PC-9 (cell line): ENCODE measurements around the gene FOXP1. TPM values are rescaled to one million over a fixed set of nuclear protein-coding genes. Genes with fewer than 3 reads are reported as not detected.

Experiments
- BruUV-seq: library from RNA; stranded (reverse); fragments of 400-500 nt; replicated peaks from 2 replicates; lab custom pipeline; 2021; lab: Mats Ljungman, UMichigan
- CTCF ChIA-PET: fragments of 300-600 bp; sonication (Branson Sonifier 250); formaldehyde crosslinking; loops from one replicate; lab custom pipeline; 2022; ENCODE audit warnings: antibody characterized with exemption; lab: Charles Lee
- POLR2A ChIA-PET: fragments of 300-600 bp; sonication (Branson Sonifier 250); formaldehyde crosslinking; loops from one replicate; lab custom pipeline; 2022; ENCODE audit warnings: antibody characterized with exemption; ENCODE audit not compliant: unreplicated experiment; lab: Charles Lee
- DNase-seq, 2 experiments: peaks; one replicate each; pipeline versions ENCODE4 v3.0.0 to v3.0.0-alpha.2; 2015 to 2022; ENCODE audit warnings: mixed read lengths in 1 of 2
- H2AFZ ChIP-seq: fragments of 200-600 bp; sonication (generic); 2 replicates; pipeline ENCODE4 v1.8.1; 2017; ENCODE audit warnings: antibody characterized with exemption
- H3F3A ChIP-seq: fragments of 200-600 bp; sonication (generic); 2 replicates; pipeline ENCODE4 v1.8.1; 2017; ENCODE audit warnings: antibody characterized with exemption, mild to moderate bottlenecking, low read depth; ENCODE audit not compliant: insufficient read depth
- H3K27ac ChIP-seq: fragments of 200-600 bp; sonication (generic); 2 replicates; pipeline ENCODE4 v1.6.1; 2016; ENCODE audit warnings: mixed run types
- H3K27me3 ChIP-seq: fragments of 200-600 bp; sonication (generic); 2 replicates; pipeline ENCODE4 v1.6.1; 2016; ENCODE audit warnings: low read depth, mixed run types; ENCODE audit not compliant: insufficient read depth
- H3K36me3 ChIP-seq: fragments of 200-600 bp; sonication (generic); 2 replicates; pipeline ENCODE4 v1.6.1; 2016; ENCODE audit warnings: low read depth, mixed run types
- H3K4me1 ChIP-seq: fragments of 200-600 bp; sonication (generic); replicated peaks from 2 replicates; pipeline ENCODE4 v1.6.1; 2016; ENCODE audit warnings: mixed run types; ENCODE audit not compliant: insufficient read depth
- H3K4me2 ChIP-seq: fragments of 200-600 bp; sonication (generic); 2 replicates; pipeline ENCODE4 v1.6.1; 2017; ENCODE audit warnings: mixed run types
- H3K4me3 ChIP-seq: fragments of 200-600 bp; sonication (generic); 2 replicates; pipeline ENCODE4 v1.6.1; 2016; ENCODE audit warnings: mixed run types
- H3K79me2 ChIP-seq: fragments of 200-600 bp; sonication (generic); 2 replicates; pipeline ENCODE4 v1.6.1; 2017; ENCODE audit warnings: low read depth, mixed run types
- H3K9me2 ChIP-seq: fragments of 200-600 bp; sonication (generic); 2 replicates; pipeline ENCODE4 v1.8.1; 2017; ENCODE audit warnings: mild to moderate bottlenecking; ENCODE audit not compliant: insufficient read depth
- H3K9me3 ChIP-seq: fragments of 200-600 bp; sonication (generic); 2 replicates; pipeline ENCODE4 v1.8.1; 2016; ENCODE audit warnings: low read depth; ENCODE audit not compliant: insufficient read depth
- H4K20me1 ChIP-seq: fragments of 200-600 bp; sonication (generic); 2 replicates; pipeline ENCODE4 v1.8.1; 2017; ENCODE audit not compliant: insufficient read depth
- EZH2 ChIP-seq: fragments of 200-600 bp; sonication (generic); IDR thresholded peaks from 2 replicates; pipeline ENCODE4 v1.8.0; 2017; ENCODE audit warnings: antibody characterized with exemption, low read depth
- intact Hi-C: fragments of 100-400 bp; cut with micrococcal nuclease; formaldehyde crosslinking; loops from one replicate; pipeline ENCODE4 v1.10.0; 2022; ENCODE audit not compliant: unreplicated experiment
- total RNA-seq: library from RNA; stranded (reverse); gene quantifications from 2 replicates; pipeline ENCODE4 v1.2.3, GENCODE V29; 2021
- TF ChIP-seq, protein P1 (sequence below): fragments of 200-600 bp; sonication (generic); conservative IDR thresholded peaks from 2 replicates; pipeline ENCODE4 v1.6.1; 2017; ENCODE audit warnings: mixed run types, antibody characterized with exemption, mild to moderate bottlenecking, moderate library complexity

FOXP1 gene
- total RNA-seq, 1 experiment from 2014 or later: 33.3 TPM

DNA sequence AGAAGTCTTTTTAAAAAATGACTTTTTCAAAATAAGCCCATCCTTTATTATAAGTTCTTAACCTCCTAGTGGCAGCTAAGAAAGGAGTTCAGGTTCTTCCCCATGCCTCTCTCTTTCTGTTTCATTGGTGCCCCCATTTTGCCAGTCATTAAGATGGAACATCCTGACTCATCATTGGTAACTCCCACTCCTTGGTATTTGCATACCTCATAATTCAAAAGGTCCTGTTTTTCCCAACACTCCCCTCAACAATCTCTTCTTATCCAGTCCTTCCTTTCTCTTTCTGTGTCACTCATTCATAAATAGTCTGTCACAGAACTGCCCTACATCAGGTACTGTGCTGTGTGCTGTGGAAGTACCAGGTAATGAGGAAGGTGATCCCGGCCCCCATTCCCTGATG, 394.0 kb downstream of the FOXP1 start:
- H3K4me1 ChIP-seq: no peaks in the 10 kb centered on the region
- intact Hi-C loops: no loop called here
- POLR2A ChIA-PET: no interaction called here
- CTCF ChIA-PET: interaction anchor here (0.6 kb wide), 1 partner anchor 340 kb away, joined by 3 read pairs; no protein-coding TSS in a partner anchor
- H3K9me2 ChIP-seq: no peaks in the 10 kb centered on the region
- no TSS peak for BruUV-seq
- no peak overlapping the region for H3K27ac ChIP-seq
- H3K4me2 ChIP-seq: no peak overlapping the region
- H3K4me3 ChIP-seq: no peak overlapping the region
- no peaks in the 10 kb centered on the region for H4K20me1 ChIP-seq
- no peak overlapping the region for H2AFZ ChIP-seq
- H3K9me3 ChIP-seq: no peaks in the 10 kb centered on the region
- no peaks in the 10 kb centered on the region for H3F3A ChIP-seq
- TF ChIP-seq, protein P1, sequence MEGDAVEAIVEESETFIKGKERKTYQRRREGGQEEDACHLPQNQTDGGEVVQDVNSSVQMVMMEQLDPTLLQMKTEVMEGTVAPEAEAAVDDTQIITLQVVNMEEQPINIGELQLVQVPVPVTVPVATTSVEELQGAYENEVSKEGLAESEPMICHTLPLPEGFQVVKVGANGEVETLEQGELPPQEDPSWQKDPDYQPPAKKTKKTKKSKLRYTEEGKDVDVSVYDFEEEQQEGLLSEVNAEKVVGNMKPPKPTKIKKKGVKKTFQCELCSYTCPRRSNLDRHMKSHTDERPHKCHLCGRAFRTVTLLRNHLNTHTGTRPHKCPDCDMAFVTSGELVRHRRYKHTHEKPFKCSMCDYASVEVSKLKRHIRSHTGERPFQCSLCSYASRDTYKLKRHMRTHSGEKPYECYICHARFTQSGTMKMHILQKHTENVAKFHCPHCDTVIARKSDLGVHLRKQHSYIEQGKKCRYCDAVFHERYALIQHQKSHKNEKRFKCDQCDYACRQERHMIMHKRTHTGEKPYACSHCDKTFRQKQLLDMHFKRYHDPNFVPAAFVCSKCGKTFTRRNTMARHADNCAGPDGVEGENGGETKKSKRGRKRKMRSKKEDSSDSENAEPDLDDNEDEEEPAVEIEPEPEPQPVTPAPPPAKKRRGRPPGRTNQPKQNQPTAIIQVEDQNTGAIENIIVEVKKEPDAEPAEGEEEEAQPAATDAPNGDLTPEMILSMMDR: no peak
- no peak for TF ChIP-seq EZH2
- no peaks in the 10 kb centered on the region for H3K27me3 ChIP-seq
- H3K79me2 ChIP-seq: no peaks in the 10 kb centered on the region
- no peaks in the 10 kb centered on the region for H3K36me3 ChIP-seq
- DNase-seq: no peak

DNA sequence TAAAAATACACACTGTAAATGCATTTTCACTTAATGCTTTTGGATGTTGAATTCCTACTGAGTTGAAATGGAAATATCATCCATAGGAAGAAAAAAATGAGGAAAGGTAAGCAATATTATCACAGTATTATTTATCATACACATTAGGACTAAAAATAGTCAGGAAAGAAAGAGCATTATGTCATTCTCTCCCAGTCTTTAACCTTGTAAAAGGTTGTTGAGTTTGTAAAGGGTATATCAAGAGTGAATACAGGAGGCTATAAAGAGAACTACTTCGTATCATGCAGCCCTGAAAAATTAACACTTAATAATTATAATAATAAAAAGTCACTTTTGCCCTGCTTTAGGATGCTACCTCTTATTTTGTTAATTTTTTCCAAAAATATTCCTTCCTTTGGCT, 395.8 kb downstream of the FOXP1 start:
- H3K9me3 ChIP-seq: no peaks in the 10 kb centered on the region
- H3K4me3 ChIP-seq: no peak overlapping the region
- H3K79me2 ChIP-seq: no peaks in the 10 kb centered on the region
- H3K27me3 ChIP-seq: no peaks in the 10 kb centered on the region
- H2AFZ ChIP-seq: no peak overlapping the region
- H3K36me3 ChIP-seq: no peaks in the 10 kb centered on the region
- H4K20me1 ChIP-seq: no peaks in the 10 kb centered on the region
- DNase-seq: no peak
- no peak overlapping the region for H3K27ac ChIP-seq
- no peak for TF ChIP-seq EZH2
- TF ChIP-seq, protein P1: no peak
- CTCF ChIA-PET: no interaction called here
- no peaks in the 10 kb centered on the region for H3K4me1 ChIP-seq
- intact Hi-C loops: no loop called here
- H3K9me2 ChIP-seq: no peaks in the 10 kb centered on the region
- BruUV-seq: no TSS peak
- POLR2A ChIA-PET: no interaction called here
- H3F3A ChIP-seq: no peaks in the 10 kb centered on the region
- H3K4me2 ChIP-seq: no peak overlapping the region

DNA sequence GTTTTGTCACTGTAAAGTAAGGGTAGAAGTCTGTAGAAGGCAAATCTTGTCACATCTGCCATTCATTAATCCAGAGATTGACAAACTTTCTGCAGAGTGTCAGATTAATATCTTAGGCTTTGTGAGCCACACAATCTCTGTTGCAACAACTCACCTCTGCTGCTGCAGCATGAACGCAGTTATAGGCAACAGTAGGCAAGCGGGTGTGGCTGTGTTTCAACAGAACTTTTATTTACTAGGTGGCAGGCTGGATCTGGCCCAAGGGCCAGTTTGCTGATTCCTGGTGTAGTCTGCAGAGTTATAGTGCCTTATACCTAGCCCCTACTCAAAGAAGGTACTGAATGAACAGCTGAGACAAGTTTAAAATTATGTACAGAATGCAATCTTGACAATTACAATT, 396.7 kb downstream of the FOXP1 start:
- Histone ChIP-seq H3K9me2 (no peaks in the 10 kb centered on the region), H3K79me2 (no peaks in the 10 kb centered on the region), H2AFZ (no peak overlapping the region), H3K27ac (no peak overlapping the region), H3K4me1 (no peaks in the 10 kb centered on the region), H3K9me3 (no peaks in the 10 kb centered on the region), H3K27me3 (no peaks in the 10 kb centered on the region), H3K4me2 (no peak overlapping the region), H4K20me1 (no peaks in the 10 kb centered on the region), H3K4me3 (no peak overlapping the region), H3K36me3 (no peaks in the 10 kb centered on the region), H3F3A (no peaks in the 10 kb centered on the region)
- ChIA-PET CTCF (no interaction called here), POLR2A (no interaction called here)
- TF ChIP-seq, protein P1: no peak
- TF ChIP-seq EZH2: no peak
- DNase-seq: no peak
- intact Hi-C loops: no loop called here
- no TSS peak for BruUV-seq
